Hematopoietic multipotent progenitor cell treated with erythropoietin and hydrocortisone succinate and interleukin-3 and kit ligand, for 17 days (in vitro differentiated cells): ENCODE measurements around the gene HTRA3.

Source experiments
- DNase-seq: peaks from one replicate; pipeline ENCODE4 v3.0.0-alpha.2; 2015; ENCODE audit warnings: low spot score

The HTRA3 gene

GRCh38 chr4:8280876-8281440 is 11.4 kb downstream of the HTRA3 start:
- DNase-seq, result no peak

- no peak for DNase-seq
These were observed 12.1 kb downstream of the HTRA3 start for GRCh38 chr4:8281519-8282133.

- no peak for DNase-seq
These were observed 12.6 kb downstream of the HTRA3 start for GRCh38 chr4:8282134-8282641.

- no peak for DNase-seq
These were observed 13.2 kb downstream of the HTRA3 start for GRCh38 chr4:8282742-8283141.

GRCh38 chr4:8283161-8283560 is 13.6 kb downstream of the HTRA3 start:
- DNase-seq, result no peak

- no peak for DNase-seq
These were observed 14.1 kb downstream of the HTRA3 start for GRCh38 chr4:8283631-8284121.

- DNase-seq, result no peak
These were observed 14.8 kb downstream of the HTRA3 start for GRCh38 chr4:8284391-8284790.

GRCh38 chr4:8285143-8285975 is 15.8 kb downstream of the HTRA3 start:
- no peak for DNase-seq

GRCh38 chr4:8285976-8286718 is 16.6 kb downstream of the HTRA3 start:
- no peak for DNase-seq

GRCh38 chr4:8286719-8287342 is 17.3 kb downstream of the HTRA3 start:
- DNase-seq, result no peak

- no peak for DNase-seq
These were observed 18.1 kb downstream of the HTRA3 start for GRCh38 chr4:8287343-8288280.

GRCh38 chr4:8289151-8289750 is 19.7 kb downstream of the HTRA3 start:
- DNase-seq, result no peak

GRCh38 chr4:8289956-8290700 is 20.6 kb downstream of the HTRA3 start:
- no peak for DNase-seq

- no peak for DNase-seq
These were observed 21.1 kb downstream of the HTRA3 start for GRCh38 chr4:8290701-8290970.

GRCh38 chr4:8291036-8291682 is 21.6 kb downstream of the HTRA3 start:
- DNase-seq, result no peak

- DNase-seq, result no peak
These were observed 22.3 kb downstream of the HTRA3 start for GRCh38 chr4:8291701-8292477.

GRCh38 chr4:8292478-8293107 is 23.0 kb downstream of the HTRA3 start:
- DNase-seq, result no peak
